Raji (cell line): Measurements from ENCODE around the gene KCNH3.

Source experiments
- POLR2A ChIP-seq: IDR thresholded peaks from 2 replicates; pipeline ENCODE4 v1.6.1; 2011; ENCODE audit warnings: low read depth, low read length, control low read depth; ENCODE audit not compliant: insufficient read depth

Gene KCNH3

DNA sequence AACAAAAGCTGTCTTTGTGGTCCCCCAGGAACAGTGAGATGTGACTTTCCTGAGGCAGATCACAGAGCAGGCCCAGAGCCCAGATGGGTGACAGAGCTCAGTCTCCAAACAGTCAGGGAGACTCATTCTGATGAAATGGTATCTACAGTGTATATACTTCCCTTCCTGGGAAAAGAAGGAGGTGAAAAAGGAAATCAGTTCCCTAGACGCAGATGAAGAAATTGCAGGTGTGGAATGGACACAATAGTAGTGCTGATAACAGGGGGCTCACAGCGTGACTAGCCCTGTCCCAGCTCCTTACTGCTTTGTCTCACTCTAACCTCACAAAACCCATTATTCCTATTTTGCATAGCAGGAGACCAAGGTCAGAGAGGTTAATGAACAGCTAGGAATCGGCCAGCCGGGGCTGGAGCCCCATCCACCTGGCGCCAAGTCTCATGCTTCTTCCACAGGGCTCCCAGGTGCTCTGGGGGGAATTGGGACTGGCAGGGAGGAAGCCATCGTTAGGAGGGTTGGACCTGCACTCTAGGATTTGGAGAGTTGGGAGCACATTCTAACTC, 11.9 kb downstream of the KCNH3 start:
- TF ChIP-seq POLR2A, result no peak

GRCh38 chr12:49552014-49552413, 13.2 kb downstream of the KCNH3 start:
- no peak for TF ChIP-seq POLR2A

DNA sequence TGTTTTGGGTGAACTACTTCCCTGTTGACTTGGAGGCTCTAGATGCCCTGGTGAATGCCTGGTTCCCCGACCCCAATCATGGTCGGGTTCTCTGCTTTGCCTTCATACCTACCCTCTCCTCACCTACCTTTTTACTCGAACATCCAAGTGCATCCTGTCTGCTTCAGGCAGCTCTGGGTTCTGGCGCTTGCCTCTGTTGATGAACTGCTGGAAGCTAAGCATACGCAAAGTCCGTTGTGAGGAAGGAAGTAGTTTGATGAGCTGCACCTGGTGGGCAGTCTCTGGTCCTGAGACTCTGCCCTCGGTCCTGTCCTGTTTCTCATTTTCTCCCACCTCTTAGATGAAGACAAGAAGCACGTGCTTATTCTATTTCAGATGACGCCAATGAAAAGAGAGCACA, 13.6 kb downstream of the KCNH3 start:
- no peak for TF ChIP-seq POLR2A

DNA sequence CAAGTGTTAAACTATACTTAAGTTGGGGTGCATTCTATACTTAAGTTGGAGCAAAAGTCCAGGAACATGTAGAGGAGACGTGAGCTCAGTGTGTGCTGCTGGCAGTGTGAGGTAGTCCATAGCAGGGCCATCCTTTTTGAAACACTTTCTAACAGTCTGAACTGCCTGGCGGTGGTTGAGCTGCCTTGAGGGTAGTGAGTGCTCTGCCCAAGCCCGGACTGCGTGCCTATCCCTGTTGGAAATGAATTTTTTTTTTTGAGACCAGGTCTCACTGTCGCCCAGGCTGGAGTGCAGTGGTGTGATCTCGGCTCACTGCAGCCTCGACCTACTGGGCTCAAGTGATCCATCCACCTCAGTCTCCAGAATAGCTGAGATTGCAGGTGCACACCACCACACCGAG, 14.1 kb downstream of the KCNH3 start:
- no peak for TF ChIP-seq POLR2A

GRCh38 chr12:49553512-49554088, 14.8 kb downstream of the KCNH3 start:
- TF ChIP-seq POLR2A, result no peak

DNA sequence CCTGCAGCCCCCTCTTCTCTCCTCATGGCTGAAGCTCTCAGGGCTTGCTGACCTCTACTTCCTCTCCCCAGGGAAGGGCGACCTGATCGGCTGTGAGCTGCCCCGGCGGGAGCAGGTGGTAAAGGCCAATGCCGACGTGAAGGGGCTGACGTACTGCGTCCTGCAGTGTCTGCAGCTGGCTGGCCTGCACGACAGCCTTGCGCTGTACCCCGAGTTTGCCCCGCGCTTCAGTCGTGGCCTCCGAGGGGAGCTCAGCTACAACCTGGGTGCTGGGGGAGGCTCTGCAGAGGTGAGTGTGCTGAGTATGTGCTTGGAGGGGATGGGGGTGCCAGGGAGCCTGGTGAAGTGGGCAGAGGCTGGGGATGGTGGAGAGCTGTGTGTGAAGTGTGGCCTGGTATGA, 15.4 kb downstream of the KCNH3 start:
- TF ChIP-seq POLR2A, result no peak

DNA sequence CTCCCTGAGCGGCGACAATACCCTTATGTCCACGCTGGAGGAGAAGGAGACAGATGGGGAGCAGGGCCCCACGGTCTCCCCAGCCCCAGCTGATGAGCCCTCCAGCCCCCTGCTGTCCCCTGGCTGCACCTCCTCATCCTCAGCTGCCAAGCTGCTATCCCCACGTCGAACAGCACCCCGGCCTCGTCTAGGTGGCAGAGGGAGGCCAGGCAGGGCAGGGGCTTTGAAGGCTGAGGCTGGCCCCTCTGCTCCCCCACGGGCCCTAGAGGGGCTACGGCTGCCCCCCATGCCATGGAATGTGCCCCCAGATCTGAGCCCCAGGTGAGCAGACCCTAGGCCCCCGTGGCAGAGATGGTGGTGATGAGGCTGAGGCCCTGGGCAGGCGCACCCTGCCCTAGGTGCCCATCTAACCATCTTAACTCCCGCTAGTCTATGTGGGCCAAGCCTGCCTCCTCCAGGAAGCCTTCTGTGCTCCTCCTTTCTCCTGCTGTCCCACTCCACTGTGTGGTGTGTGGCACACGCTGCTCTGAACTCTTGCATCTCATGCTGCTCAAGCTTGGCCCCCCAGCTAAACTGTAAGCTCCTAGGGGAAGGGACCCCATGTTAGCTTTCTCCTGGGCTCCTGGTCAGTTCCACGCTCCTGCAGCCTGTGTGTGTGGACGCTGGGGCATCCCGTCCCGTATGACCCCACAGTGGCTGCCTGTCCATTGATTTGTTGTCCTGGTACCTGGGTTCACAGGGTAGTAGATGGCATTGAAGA, 17.0 kb downstream of the KCNH3 start:
- TF ChIP-seq POLR2A, result no peak

GRCh38 chr12:49556391-49557186, 17.8 kb downstream of the KCNH3 start:
- TF ChIP-seq POLR2A, result no peak

- TF ChIP-seq POLR2A, result no peak
These were observed 18.5 kb downstream of the KCNH3 start for GRCh38 chr12:49557187-49557916.

DNA sequence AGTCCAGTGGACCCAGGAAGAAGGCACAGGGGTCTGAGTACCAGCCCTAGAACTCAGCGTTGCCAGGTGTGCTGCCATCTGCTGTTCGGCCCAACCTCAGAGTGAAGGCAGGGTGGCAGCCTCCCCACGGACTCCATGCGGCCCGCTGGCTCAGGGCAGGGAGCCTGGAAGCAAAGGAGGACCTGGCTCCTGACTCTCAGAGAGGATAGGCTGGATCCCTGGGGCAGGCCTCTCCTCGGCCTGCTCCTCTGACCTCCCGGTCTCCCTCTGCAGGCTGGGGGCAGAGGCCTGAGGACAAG, 19.0 kb downstream of the KCNH3 start:
- TF ChIP-seq POLR2A, result no peak

DNA sequence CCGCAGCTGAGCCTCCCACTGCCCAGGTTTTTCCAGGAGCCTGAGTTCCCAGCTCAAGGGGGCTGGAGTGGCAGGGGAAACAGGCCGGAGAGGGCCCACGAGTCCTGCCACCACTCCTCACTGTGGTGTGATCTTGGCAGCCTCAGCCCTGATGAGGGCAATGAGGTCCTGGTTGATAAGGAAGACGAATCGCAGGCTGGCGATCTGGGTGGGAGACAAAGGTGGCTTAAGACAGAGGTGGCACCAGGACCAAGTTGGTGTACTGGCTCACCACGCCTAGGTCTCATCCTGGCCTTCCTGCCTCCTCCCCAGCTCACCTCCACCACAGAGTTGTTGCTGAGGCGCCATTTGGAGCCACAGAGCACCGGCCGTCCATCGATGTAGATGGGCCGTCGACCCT, 19.7 kb downstream of the KCNH3 start:
- TF ChIP-seq POLR2A, result no peak

GRCh38 chr12:49559011-49559675, 20.3 kb downstream of the KCNH3 start:
- no peak for TF ChIP-seq POLR2A

DNA sequence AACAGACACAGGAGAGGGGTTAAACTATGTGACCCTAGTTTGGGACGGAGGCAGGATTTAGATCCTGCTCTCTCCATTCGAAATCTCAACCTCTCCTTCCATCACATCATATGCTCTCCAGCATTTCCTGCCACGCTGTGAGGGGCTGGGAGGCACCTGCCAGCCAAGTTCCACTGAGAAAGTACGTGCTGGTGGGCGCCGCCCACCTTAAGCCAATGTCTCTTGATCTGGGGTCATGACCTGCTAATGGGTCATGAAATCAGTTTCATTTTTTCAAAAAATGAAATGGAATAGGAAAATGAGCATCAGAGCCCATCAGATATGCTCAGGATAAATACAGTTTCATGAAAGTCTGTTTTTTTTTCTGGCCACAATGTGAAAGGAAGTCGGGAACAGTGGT, 21.9 kb downstream of the KCNH3 start:
- no peak for TF ChIP-seq POLR2A

DNA sequence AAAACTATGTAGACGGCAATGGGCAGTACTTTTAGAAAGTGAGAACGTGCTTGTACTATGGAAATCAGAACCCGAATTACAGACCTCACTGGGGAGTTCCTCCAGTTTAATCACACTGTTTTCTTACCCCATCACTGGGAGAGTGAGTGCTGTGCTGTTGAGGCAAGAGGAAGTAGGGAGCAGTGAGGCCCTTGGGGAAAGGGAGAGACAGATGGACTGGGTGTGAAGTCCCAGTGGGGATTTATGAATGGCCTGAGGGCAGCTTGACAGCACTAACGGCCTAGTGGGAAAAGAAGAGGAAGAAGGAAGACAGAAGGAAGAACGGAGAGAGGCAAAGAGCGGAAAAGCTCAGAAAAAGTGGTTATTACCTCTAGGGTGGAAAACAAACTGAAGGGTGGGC, 23.4 kb downstream of the KCNH3 start:
- TF ChIP-seq POLR2A, result no peak

DNA sequence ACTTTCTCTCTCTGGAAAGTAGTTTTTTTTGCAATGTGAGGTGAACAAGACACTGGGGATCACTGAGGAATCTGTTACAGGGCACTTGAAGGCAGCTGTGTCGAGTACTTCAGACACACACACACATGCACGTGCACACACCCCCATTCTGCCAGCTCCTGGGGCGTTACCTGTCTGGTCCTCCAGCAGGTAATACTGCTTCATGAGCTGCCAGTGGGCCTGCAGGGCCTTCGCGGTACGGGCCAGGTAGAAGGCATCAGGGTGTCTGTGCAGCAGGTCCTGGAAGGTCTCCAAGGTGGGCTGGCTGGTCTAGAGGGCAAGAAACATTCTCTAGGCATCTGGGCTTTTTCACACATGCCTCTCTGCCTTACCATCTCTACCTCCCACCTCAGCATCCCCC, 24.0 kb downstream of the KCNH3 start:
- TF ChIP-seq POLR2A, result no peak
